Left renal cortex interstitium (tissue), 4 donors: ENCODE data around the gene SLC7A14. TPM values are rescaled to one million over a fixed set of nuclear protein-coding genes. Genes with fewer than 3 reads are reported as not detected.

Experiments used
- DNase-seq, 4 donors: peaks; one replicate each; pipeline ENCODE4 v3.0.0-alpha.2; 2013; ENCODE audit warnings: low read depth in 4 of 4, low spot score in 2 of 4, missing footprints in 1 of 4
- polyA plus RNA-seq, 4 donors: library from polyadenylated mRNA; unstranded; fragments of 120-200 nt; gene quantifications; one replicate each; pipeline ENCODE4 v1.2.1, GENCODE V29; 2013; ENCODE audit not compliant: insufficient read length in 4 of 4

Gene SLC7A14
- polyA plus RNA-seq = 1 to 10 TPM; 1.7 to 2.8 (median 2.3) TPM

- no peak for DNase-seq
These were observed at the start of gene SLC7A14 for GRCh38 chr3:170585937-170586310. SLC7A14 (minus strand) TSS chr3:170586075; CDS start chr3:170526936, 59,139 bp downstream.

GRCh38 chr3:170635385-170635735 lies 49.5 kb upstream of the SLC7A14 start:
- DNase-seq = no peak

- no peak for DNase-seq
These were observed 48.9 kb upstream of the SLC7A14 start for GRCh38 chr3:170634663-170635384.

GRCh38 chr3:170633573-170633972 lies 47.7 kb upstream of the SLC7A14 start:
- no peak for DNase-seq

GRCh38 chr3:170632780-170633179 lies 46.9 kb upstream of the SLC7A14 start:
- no peak for DNase-seq

- DNase-seq = no peak
These were observed 46.0 kb upstream of the SLC7A14 start for GRCh38 chr3:170631755-170632488.

GRCh38 chr3:170623524-170623923 lies 37.6 kb upstream of the SLC7A14 start:
- no peak for DNase-seq

GRCh38 chr3:170622369-170623159 lies 36.7 kb upstream of the SLC7A14 start:
- DNase-seq = peak; percentile 54 to 81 (median 74)

- DNase-seq = no peak
These were observed 35.4 kb upstream of the SLC7A14 start for GRCh38 chr3:170621256-170621655.

- no peak for DNase-seq
These were observed 28.5 kb upstream of the SLC7A14 start for GRCh38 chr3:170614214-170614966.

GRCh38 chr3:170611751-170612150 lies 25.9 kb upstream of the SLC7A14 start:
- no peak for DNase-seq

- no peak for DNase-seq
These were observed 24.5 kb upstream of the SLC7A14 start for GRCh38 chr3:170610321-170610884.

GRCh38 chr3:170608475-170608874 lies 22.6 kb upstream of the SLC7A14 start:
- no peak for DNase-seq

- DNase-seq = no peak
These were observed 20.8 kb upstream of the SLC7A14 start for GRCh38 chr3:170606675-170607074.

GRCh38 chr3:170605490-170605889 lies 19.6 kb upstream of the SLC7A14 start:
- DNase-seq = no peak

- no peak for DNase-seq
These were observed 18.1 kb upstream of the SLC7A14 start for GRCh38 chr3:170603770-170604510.

GRCh38 chr3:170602556-170602955 lies 16.7 kb upstream of the SLC7A14 start:
- no peak for DNase-seq

GRCh38 chr3:170600005-170600624 lies 14.2 kb upstream of the SLC7A14 start:
- DNase-seq = no peak

- no peak for DNase-seq
These were observed 13.2 kb upstream of the SLC7A14 start for GRCh38 chr3:170599091-170599490.
